Hippocampal formation (tissue), 2 donors: ENCODE data around the gene EXO1.

Source experiments
- DNase-seq, 2 donors: peaks; one replicate each; lab custom pipeline; 2025; lab: John Stamatoyannopoulos, UW

Gene EXO1

GRCh38 chr1:241891296-241891695, 43.3 kb downstream of the EXO1 start:
- DNase-seq = no peak

GRCh38 chr1:241894016-241894415, 46.0 kb downstream of the EXO1 start:
- DNase-seq = no peak

GRCh38 chr1:241895013-241895412, 47.0 kb downstream of the EXO1 start:
- no peak for DNase-seq

GRCh38 chr1:241896670-241896962, 48.6 kb downstream of the EXO1 start:
- no peak for DNase-seq

- DNase-seq = no peak
These were observed 51.2 kb downstream of the EXO1 start for GRCh38 chr1:241899210-241899609.

- no peak for DNase-seq
These were observed 52.4 kb downstream of the EXO1 start for GRCh38 chr1:241900381-241900780.

GRCh38 chr1:241902391-241903065, 54.5 kb downstream of the EXO1 start:
- no peak for DNase-seq

GRCh38 chr1:241916196-241916595, 68.2 kb downstream of the EXO1 start:
- DNase-seq = no peak

- no peak for DNase-seq
These were observed 69.5 kb downstream of the EXO1 start for GRCh38 chr1:241917487-241917886.

GRCh38 chr1:241918879-241919278, 70.9 kb downstream of the EXO1 start:
- no peak for DNase-seq

- DNase-seq = no peak
These were observed 76.2 kb downstream of the EXO1 start for GRCh38 chr1:241924080-241924808.

GRCh38 chr1:241926141-241926540, 78.1 kb downstream of the EXO1 start:
- no peak for DNase-seq

GRCh38 chr1:241927321-241927720, 79.3 kb downstream of the EXO1 start:
- no peak for DNase-seq

GRCh38 chr1:241932845-241933244, 84.8 kb downstream of the EXO1 start:
- no peak for DNase-seq

GRCh38 chr1:241934201-241934848, 86.3 kb downstream of the EXO1 start:
- peak; percentile 14 to 16 for DNase-seq

- DNase-seq = no peak
These were observed 86.9 kb downstream of the EXO1 start for GRCh38 chr1:241934866-241935265.
